ENCODE results near the gene HAVCR1.
"Not testable (repeated sequence)": the region's sequence is repeated elsewhere in the genome, so short reads cannot be mapped to it uniquely, and the experiment has no call there.

Gene HAVCR1

DNA sequence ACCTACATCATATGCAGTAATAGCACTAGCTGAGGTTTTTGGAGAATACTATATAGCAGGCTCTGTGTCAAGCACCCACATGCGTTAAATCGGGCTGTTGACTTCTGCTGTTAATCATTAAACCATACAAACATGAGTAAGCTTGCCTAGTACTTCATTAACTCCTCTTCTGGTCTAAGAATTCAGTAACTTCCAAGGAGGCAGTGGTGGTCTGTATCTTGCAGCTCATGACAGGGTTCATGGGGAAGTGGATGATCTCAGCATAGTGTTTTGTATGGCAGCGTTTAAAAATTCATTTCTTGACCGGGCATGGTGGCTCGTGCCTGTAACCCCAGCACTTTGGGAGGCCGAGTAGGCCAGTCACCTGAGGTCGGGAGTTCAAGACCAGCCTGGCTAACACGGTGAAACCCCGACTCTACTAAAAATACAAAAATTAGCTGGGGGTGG, at the start of gene HAVCR1:
Gene HAVCR1, minus strand, starts transcription at position 24 of the 447 bp plus-strand sequence. CDS start 1,173 bp downstream, outside the sequence.
- no peak for DNase-seq

- DNase-seq = no peak
Observed at GRCh38 chr5:157107508-157107907, 48.6 kb upstream of the HAVCR1 start.

DNA sequence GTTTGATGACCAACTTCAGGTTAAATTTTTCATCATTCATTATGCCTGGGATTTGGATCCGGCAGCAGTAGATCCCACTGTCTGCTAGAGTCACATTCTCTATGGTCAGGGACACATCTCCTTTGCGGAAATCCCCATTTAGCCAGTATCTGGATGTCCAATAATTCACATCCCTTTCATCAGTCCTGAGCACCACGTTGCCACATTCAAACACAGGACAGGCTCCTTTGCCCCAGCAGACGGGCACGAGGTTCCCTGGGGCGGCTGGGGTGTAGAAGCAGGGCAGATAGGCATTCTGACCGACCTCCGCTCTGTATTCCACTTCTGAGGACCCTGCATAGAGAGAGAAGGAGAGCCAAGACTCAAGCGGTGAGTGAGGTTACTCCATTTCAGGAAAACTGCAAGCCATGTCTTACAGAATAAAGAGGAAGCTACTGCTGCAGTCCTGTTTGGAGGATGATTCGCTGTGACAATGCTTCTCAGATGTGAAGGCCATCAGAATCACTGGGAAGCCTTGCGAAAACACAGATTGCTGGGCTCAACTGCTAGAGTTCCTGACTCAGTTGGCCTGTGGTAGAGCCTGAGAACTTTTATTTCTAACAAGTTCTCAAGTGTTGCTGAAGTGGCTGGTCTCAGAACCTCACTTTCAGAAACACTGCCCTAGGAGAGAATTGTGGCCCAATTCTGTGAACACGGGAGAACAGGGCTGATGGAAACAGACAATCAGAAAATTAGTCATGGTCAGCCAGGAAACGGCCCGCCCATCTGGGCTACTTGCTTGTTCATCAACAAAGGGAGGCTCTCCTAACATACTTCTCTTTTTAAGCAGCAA, 47.9 kb upstream of the HAVCR1 start:
- DNase-seq = no peak

DNA sequence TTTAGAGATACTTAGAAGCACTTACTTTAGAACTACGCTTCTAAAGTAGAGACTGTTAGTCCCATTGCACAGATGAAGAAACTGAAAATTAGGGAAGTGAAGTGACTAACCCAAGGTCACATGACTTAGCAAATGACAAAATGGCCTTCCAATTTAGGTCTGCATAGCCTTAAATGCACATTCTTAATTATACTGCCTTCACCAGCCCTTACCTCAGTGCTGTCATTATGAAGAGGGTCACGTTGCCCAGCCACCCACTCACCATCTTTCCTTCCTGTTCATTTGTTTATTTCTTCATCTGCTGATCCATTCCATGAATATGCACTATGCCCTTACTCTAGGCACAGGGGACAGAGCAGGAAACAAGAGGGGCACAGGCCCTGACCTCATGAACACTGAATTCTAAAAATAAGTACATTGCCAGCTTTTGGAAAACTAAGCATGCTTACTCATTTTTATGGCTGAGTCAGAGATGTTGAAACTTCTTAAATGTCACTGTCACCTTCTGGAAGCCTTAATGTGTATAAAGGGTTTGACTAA, 41.3 kb upstream of the HAVCR1 start:
- DNase-seq = no peak

- DNase-seq = no peak
Observed at GRCh38 chr5:157088342-157088990, 29.6 kb upstream of the HAVCR1 start.

DNA sequence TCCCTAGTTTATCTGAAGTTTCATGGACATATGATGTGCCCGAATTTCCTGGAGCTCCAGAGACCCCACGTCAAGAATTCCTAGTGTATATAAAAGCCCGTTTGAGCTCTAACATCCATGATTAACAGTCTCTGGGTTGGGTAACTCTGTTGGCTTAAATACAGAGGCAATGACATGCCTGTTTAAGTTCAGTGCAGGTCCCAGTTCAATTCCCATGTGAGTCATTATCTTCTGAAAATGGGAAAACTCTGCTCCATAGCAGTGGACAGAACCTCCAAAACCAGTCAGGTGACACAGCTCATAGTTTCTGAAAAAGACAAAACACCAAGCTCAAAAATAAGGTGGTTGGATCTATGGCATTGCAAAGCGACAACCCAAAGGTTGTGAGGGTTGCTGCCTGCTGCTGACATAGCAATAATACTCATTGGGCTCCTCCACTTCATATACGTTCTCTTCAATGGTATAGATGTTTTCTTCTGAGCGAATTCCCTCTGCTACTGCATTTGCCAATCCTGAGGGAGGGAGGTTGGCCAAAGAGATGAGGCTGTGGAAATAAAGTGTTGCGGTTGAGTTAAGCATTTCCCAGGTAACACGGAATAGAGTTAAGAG, 27.9 kb upstream of the HAVCR1 start:
- DNase-seq = no peak

DNA sequence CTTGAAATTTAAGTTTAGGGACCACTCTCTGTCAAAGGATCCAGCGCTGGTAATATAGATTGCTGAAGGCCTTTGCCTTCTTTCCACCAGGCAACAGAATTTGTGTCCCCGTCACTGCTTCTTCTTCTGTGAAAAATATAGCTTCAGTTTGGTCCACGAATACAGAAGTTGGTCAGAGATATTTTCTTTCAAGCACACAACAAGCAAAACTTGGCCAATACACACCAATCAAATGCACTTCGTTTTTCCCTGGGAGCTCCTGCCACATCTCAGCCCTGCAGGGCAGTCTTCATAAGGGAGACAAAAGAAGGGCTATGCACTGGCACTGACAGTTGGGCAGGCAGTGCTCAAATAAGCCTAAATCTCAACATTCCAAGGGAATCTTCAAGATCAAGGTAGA, 27.0 kb upstream of the HAVCR1 start:
- no peak for DNase-seq

GRCh38 chr5:157080286-157080685, 21.4 kb upstream of the HAVCR1 start:
- no peak for DNase-seq

DNA sequence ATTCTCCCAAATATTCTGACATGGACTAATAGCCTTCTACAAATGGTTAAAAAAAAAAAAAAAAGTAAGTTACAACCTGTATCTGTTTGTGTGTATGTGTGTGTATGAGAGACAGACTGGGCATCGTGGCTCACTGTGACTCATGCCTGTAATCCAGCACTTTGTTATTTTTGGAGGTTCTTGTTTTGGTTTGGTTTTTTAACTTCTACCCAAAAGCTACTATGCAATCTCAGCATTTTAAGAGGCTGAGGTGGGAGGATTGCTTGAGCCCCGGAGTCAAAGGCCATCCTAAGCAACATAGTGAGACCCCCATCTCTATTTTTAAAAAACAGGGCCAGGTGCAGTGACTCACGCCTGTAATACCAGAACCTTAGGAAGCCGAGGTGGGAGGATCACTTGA, 17.6 kb upstream of the HAVCR1 start:
- no peak for DNase-seq

GRCh38 chr5:157072508-157072907, 13.6 kb upstream of the HAVCR1 start:
- DNase-seq = no peak

DNA sequence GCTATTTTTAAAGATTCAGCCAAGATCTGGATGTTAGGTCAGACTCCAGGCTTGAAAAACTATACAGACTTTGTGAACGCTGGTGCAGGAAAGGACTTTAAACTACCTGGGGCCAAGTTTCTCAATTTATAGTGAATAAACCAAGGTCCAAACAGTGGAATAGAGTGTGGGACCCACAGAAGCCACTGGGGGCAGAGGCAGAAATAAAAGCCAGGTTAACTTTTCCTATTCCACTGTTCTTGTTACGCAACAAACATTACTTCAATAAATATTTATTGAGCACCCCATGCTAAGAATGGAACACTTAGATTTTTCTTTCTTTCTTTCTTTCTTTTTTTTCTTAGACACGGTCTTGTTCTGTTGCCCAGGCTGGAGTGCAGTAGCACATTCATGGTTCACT, 11.0 kb upstream of the HAVCR1 start:
- no peak for DNase-seq

DNA sequence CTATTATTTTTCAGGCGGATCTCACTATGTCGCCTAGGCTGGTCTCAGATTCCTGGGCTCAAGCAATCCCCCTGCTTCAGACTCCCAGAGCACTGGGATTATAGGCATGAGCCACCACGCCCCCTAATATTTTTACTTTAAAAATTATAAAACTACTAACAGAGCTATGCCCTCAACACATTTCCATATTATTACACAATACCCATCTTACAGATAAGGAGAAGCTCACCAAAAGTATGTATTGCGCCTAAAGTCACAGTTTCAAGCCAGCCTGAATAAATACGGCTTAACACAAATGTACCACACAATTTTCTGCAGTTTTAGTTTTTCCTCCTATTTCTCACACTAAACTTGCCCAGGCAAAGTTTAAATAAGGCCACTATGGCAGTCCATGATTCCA, 9.9 kb upstream of the HAVCR1 start:
- DNase-seq = no peak

- no peak for DNase-seq
Observed at GRCh38 chr5:157068339-157068738, 9.4 kb upstream of the HAVCR1 start.

GRCh38 chr5:157067005-157067404, 8.1 kb upstream of the HAVCR1 start:
- no peak for DNase-seq

GRCh38 chr5:157066080-157066479, 7.2 kb upstream of the HAVCR1 start:
- no peak for DNase-seq

GRCh38 chr5:157063776-157064430, 5.0 kb upstream of the HAVCR1 start:
- no peak for DNase-seq

DNA sequence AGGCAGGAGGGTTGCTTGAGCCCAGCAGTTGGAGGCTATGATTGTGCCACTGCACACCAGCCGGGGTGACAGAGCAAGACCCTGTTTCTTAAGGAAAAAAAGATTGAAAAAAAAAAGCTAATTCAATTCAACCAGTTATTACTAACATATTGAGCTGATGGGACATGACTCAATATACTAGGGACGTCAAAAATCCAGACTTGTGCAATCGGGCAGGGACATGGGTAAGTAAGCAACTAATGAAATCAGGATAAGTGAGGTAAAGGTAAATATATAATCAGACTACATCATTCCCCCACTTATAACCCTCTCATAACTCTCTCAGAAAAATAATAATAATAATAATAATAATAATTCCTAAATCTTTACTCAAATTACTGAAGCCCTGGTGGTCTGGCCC, 975 bp upstream of the HAVCR1 start:
- no peak for DNase-seq

DNA sequence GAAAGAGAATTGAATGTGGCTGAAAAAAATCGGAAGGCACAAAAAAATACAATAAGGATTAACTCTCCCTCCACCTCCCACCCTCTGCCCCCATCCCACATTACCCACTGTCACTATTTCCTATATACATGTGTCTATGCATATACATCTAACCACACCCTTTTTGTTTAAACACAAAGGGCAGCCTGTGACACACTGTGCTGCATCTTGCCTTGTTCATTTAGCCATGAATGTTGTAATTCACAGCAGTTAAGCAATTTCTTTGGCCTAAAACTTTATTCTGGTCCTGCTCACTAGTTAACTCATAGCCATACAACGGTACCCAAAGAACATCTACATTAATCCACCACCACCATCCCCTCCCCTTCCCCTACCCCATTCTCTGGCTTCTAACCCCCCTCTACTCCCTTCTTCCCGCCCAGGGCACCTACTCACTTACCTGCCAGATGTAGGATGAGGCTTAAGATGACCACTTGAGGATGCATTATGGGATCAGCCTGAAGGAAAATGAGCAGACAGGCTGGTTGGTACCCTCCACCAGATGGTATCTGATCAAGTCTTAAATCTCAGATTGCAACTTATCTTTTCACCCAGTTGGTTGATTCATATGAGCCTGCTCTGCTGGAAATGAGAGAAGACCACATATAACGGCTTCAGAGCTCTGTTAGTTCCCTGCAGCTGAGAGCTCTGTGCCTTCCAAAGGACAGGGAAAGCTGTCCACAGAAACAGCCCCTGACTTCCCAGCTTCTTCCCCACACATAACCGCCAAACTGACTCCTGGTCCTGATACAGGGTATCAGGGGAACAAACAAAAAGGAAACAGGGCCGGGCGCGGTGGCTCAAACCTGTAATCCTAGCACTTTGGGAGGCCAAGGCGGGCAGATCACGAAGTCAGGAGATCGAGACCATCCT, 1.2 kb downstream of the HAVCR1 start:
- DNase-seq = no peak

GRCh38 chr5:157056848-157057247, 2.1 kb downstream of the HAVCR1 start:
- DNase-seq = not testable (repeated sequence)

DNA sequence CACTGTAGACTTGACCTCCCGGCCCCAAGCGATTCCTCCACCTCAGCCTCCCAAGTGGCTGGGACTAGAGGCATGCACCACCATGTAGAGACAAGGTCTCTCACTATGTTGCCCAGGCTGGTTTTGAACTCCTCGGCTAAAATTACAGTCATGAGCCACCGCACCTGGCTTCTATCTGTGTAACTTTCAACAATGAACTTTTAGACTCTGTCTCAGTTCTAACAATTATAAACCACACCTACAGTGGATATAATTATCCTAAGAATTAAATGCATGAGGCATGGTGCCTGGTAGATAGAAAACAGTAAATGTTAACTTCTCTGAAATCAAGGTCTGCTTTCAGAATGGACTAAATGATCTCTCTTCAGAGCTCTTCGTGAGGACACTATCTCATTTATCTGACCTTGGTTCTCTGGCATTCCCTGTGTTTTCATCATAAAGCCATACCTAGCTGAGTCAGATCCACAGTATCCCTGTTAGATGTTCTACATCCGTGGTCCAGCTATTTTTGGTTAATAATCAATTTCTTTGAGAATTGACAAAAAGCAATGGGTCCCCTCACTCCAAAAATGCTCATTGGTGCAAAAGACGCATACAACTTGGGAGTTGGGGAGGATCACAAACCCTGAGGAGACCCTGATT, 7.2 kb downstream of the HAVCR1 start:
- DNase-seq = no peak

DNA sequence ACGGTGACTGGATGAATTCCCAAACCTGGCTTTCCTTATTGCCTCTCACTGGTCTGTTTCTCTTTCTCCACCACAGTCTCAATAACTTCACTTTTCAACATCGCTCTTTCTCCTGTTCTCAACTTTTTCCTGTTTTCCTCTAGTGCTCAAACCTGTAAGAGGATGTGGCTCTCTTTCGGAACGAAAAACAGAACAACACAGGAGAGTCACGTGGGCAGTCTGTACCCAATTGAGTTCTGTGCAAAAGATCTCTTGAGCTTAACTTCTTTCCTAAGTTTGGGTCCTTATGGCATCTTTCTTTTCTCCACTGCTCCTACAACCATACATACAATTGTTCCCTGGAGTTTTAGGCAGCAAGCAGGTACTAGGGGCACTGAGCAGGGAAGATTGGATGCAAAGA, 8.9 kb downstream of the HAVCR1 start:
- DNase-seq = no peak

DNA sequence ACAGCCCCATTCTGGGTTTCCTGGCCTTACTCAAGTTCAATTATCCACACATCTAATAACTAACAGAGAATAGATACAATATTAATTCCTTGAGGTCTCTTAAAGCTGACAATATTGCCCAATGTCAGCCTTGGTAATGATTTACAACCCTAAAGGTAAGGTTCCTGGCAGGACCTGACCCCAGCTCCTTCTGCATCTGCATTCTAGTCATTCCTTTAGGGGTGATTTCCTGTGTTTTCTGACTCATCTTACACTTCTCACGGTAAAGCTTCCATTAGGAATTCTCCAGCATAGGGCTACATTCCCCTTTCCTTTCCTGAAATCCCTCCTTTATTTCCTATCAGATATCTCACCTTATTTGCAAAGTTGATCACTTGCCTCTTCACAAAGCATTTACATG, 9.3 kb downstream of the HAVCR1 start:
- no peak for DNase-seq
